Adrenal gland (tissue), 12 donors: ENCODE data around the gene AGPAT4. TPM values are rescaled to one million over a fixed set of nuclear protein-coding genes. Genes with fewer than 3 reads are reported as not detected.

Source experiments
- DNase-seq, 7 donors: peaks; one replicate each; pipeline ENCODE4 v3.0.0-alpha.2; 2019 to 2020
- H3K27ac ChIP-seq, 5 donors: fragments of 200-600 bp; sonication (generic) in 4 of 5; 1 replicate in 3 of 5; 2 replicates in 2 of 5; pipeline versions ENCODE4 v1.5.1 to v1.8.0; 2016 to 2020; ENCODE audit warnings: mild to moderate bottlenecking in 1 of 5
- H3K27me3 ChIP-seq: fragments of 200-600 bp; 2 replicates; pipeline ENCODE4 v1.8.0; 2021
- H3K36me3 ChIP-seq, 2 donors: fragments of 200-600 bp; replicated peaks in 1 of 2; 1 replicate in 1 of 2; 2 replicates in 1 of 2; pipeline versions ENCODE4 v1.5.1 to v1.8.0; 2018 to 2022
- H3K4me1 ChIP-seq, 2 donors: fragments of 200-600 bp; replicated peaks in 1 of 2; 1 replicate in 1 of 2; 2 replicates in 1 of 2; pipeline versions ENCODE4 v1.5.1 to v1.8.0; 2018 to 2021
- H3K4me3 ChIP-seq, 4 donors: fragments of 200-600 bp; sonication (generic) in 3 of 4; one replicate each; pipeline ENCODE4 v1.5.1; 2016 to 2018
- H3K9me3 ChIP-seq, 3 donors: fragments of 200-600 bp; sonication (generic) in 1 of 3; replicated peaks in 1 of 3; 1 replicate in 2 of 3; 2 replicates in 1 of 3; pipeline versions ENCODE4 v1.5.1 to v1.8.0; 2016 to 2021
- POLR2A ChIP-seq, 2 donors: fragments of 450-650 bp; IDR thresholded peaks; one replicate each; pipeline ENCODE4 v1.6.1; 2017; ENCODE audit warnings: antibody characterized with exemption in 2 of 2, mild to moderate bottlenecking in 2 of 2, moderate library complexity in 1 of 2
- WGBS, 4 donors: extraction: QIAGEN DNeasy Blood & Tissue Kit in 2 of 4; methylation state at CpG; one replicate each; pipeline versions ENCODE4 v1.1.5 to v1.1.7; 2013 to 2017; 5-methylcytosine and 5-hydroxymethylcytosine counted together
- intact Hi-C, 2 donors: fragments of 100-400 bp; cut with DNase I; formaldehyde crosslinking; loops; one replicate each; pipeline versions ENCODE4 v1.14.1 to v1.15.0; 2022 to 2023
- polyA plus RNA-seq, 3 donors: library from polyadenylated mRNA; stranded (reverse); fragments of 200-250 nt in 2 of 3; fragments of 350-450 nt in 1 of 3; fragmentation: Illumina TruSeq in 1 of 3; extraction: RNeasy Lipid Tissue Mini Kit (QIAGEN cat#74804) in 1 of 3; gene quantifications; one replicate each; pipeline ENCODE4 v1.2.3, GENCODE V29; 2013 to 2014
- total RNA-seq, 9 donors: library from RNA; depleted of rRNA in 4 of 9; stranded (reverse); fragments of >200 nt in 4 of 9; fragments of 120-200 nt in 1 of 9; fragmentation: NEBNext Ultra II Directional in 1 of 9; extraction: Animal tissue kit (Norgen Biotek cat#: 25700) in 1 of 9; gene quantifications; one replicate each; pipeline versions ENCODE4 v1.1.0 to v1.2.4, GENCODE V29; 2013 to 2023
- TF ChIP-seq, protein P1 (sequence below), 6 experiments: fragments of 450-650 bp in 4 of 6; fragments of 200-600 bp in 2 of 6; sonication (generic) in 1 of 6; IDR thresholded peaks; 1 replicate in 5 of 6; 2 replicates in 1 of 6; pipeline versions ENCODE4 v1.5.1 to v1.8.0; 2016 to 2021; ENCODE audit warnings: antibody characterized with exemption in 6 of 6, mild to moderate bottlenecking in 2 of 6, moderate library complexity in 1 of 6
- donor health status: healthy with polysubstance abuse.
- donor health status: Bipolar disorder and iron deficiency.
- donor health status: DM: yes; HTN: yes; CAD: no.
- donor health status: DM: no; HTN: no; CAD: no.
- donor health status: DM: no; HTN: no; CAD: no.
- donor health status: DM: yes; HTN: yes; CAD: no.

The AGPAT4 gene
- total and polyA plus RNA-seq, 12 donors: 2.2 to 13.1 (median 3.7) TPM

- 88 to 93% (median 91%) methylated on average over 13 to 14 of the region's 14 CpGs for WGBS, 4 donors
These were observed 163.7 kb downstream of the AGPAT4 start for GRCh38 chr6:161110028-161110779.

GRCh38 chr6:161109366-161109765 is 164.5 kb downstream of the AGPAT4 start:
- no peaks in the 10 kb centered on the region for H3K27me3 ChIP-seq
- H3K4me1 ChIP-seq: no peaks in the 10 kb centered on the region
- 78 to 95% (median 90%) methylated on average over 4 of the region's 4 CpGs for WGBS, 4 donors
- DNase-seq: no peak
- H3K27ac ChIP-seq: no peak overlapping the region
- peaks cover 0 to 63% of the 10 kb centered on the region in 2 donors for H3K36me3 ChIP-seq
- TF ChIP-seq POLR2A (IDR thresholded peaks at IDR 0.05): no peak
- TF ChIP-seq, protein P1, sequence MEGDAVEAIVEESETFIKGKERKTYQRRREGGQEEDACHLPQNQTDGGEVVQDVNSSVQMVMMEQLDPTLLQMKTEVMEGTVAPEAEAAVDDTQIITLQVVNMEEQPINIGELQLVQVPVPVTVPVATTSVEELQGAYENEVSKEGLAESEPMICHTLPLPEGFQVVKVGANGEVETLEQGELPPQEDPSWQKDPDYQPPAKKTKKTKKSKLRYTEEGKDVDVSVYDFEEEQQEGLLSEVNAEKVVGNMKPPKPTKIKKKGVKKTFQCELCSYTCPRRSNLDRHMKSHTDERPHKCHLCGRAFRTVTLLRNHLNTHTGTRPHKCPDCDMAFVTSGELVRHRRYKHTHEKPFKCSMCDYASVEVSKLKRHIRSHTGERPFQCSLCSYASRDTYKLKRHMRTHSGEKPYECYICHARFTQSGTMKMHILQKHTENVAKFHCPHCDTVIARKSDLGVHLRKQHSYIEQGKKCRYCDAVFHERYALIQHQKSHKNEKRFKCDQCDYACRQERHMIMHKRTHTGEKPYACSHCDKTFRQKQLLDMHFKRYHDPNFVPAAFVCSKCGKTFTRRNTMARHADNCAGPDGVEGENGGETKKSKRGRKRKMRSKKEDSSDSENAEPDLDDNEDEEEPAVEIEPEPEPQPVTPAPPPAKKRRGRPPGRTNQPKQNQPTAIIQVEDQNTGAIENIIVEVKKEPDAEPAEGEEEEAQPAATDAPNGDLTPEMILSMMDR (IDR thresholded peaks at IDR 0.05): no peak
- H3K4me3 ChIP-seq: no peak overlapping the region
- no peaks in the 10 kb centered on the region for H3K9me3 ChIP-seq
- intact Hi-C loops: no loop called here

More at GRCh38 chr6:161110028-161110779, 163.7 kb downstream of the AGPAT4 start:
- Histone ChIP-seq H3K36me3 (peaks cover 0 to 63% of the 10 kb centered on the region in 2 donors), H3K9me3 (no peaks in the 10 kb centered on the region), H3K27ac (no peak overlapping the region), H3K4me3 (no peak overlapping the region), H3K4me1 (no peaks in the 10 kb centered on the region), H3K27me3 (no peaks in the 10 kb centered on the region)
- DNase-seq: no peak
- TF ChIP-seq POLR2A (IDR thresholded peaks at IDR 0.05): no peak
- TF ChIP-seq, protein P1 (IDR thresholded peaks at IDR 0.05): no peak
- intact Hi-C loops: no loop called here

GRCh38 chr6:161108916-161109315 is 164.9 kb downstream of the AGPAT4 start:
- H3K4me3 ChIP-seq: no peak overlapping the region
- DNase-seq: no peak
- intact Hi-C loops: no loop called here
- WGBS, 4 donors: 83 to 88% (median 87%) methylated on average over 5 of the region's 5 CpGs
- TF ChIP-seq, protein P1 (IDR thresholded peaks at IDR 0.05): no peak
- TF ChIP-seq POLR2A (IDR thresholded peaks at IDR 0.05): no peak
- peaks cover 0 to 63% of the 10 kb centered on the region in 2 donors for H3K36me3 ChIP-seq
- no peaks in the 10 kb centered on the region for H3K9me3 ChIP-seq
- H3K4me1 ChIP-seq: no peaks in the 10 kb centered on the region
- H3K27ac ChIP-seq: no peak overlapping the region
- H3K27me3 ChIP-seq: no peaks in the 10 kb centered on the region

DNA sequence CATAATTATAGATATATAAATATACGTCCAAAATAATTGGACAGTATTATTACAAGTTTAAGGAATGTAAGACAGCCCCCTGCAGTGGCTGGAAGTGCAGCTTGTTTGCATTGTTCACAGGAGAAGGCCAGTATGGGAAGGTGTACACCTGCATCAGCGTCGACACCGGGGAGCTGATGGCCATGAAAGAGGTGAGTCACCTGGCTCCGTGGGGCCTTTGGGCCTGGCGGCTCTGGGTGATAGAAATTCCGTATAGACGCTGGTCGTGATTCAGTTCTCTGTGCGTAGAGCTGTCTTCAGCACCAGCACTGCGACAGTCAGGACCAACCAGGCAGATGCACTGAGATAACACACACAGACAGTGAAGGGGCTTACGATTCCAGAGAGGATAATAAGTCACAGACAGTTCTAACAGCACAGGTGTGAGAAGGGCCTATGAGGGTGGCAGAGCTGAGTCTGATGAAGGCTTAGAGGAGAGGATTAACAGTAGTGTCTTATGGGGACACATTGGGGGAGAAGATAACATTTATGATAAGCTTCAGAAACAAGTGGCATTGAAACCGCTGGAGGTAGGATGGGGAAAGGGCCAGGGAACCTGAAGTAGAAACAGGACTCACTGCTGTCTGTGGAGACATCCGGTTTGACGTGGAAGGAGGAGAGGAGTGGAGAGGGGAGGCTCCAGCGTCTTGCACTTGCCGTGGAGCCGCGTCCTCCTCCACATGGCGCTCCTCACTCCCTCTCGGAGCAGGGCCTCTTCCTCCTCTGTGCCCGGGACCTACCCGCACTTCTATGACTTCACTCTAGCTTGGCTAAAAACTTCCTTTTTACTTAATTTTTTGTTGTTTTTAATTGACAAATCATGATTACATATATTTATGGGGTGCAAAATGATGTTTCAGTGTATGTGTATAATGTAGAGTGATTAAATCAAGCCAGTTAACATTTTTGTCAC is 165.8 kb downstream of the AGPAT4 start:
- H3K27ac ChIP-seq: no peak overlapping the region
- no peaks in the 10 kb centered on the region for H3K9me3 ChIP-seq
- no peaks in the 10 kb centered on the region for H3K4me1 ChIP-seq
- intact Hi-C loops: no loop called here
- no peaks in the 10 kb centered on the region for H3K27me3 ChIP-seq
- no peak for DNase-seq
- no peak overlapping the region for H3K4me3 ChIP-seq
- no peak for TF ChIP-seq POLR2A (IDR thresholded peaks at IDR 0.05)
- TF ChIP-seq, protein P1 (IDR thresholded peaks at IDR 0.05): no peak
- 89 to 90% (median 90%) methylated on average over 23 of the region's 23 CpGs for WGBS, 4 donors
- peaks cover 0 to 60% of the 10 kb centered on the region in 2 donors for H3K36me3 ChIP-seq
